ENCODE results near the gene TRIM69.

TRIM69 gene

GRCh38 chr15:44775953-44776352 is 39.6 kb downstream of the TRIM69 start:
- TF ChIP-seq GATA3 (IDR thresholded peaks at IDR 0.05; ENCODE audit: low read depth, low read length) (no peak), GATA2 (IDR thresholded peaks at IDR 0.05; ENCODE audit: low read depth, low read length) (no peak)

DNA sequence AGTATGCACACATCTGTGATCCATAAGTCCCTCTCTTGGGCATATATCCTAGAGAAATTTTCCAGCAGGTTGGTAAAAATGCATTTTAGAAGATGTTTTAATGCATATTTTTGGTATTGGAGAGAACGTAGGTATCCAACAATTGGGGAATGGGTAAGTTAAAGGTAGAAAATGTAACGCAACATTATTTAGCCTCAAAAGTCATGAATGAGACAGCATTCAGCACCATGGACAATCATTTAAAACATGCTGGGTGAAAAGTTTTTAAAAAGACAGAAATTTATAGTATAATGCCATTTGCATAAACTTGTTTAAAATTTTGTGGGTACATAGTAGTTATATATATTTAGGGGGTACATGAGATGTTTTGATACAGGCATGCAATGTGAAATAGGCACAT is 43.4 kb downstream of the TRIM69 start:
- TF ChIP-seq GATA2 (IDR thresholded peaks at IDR 0.05; ENCODE audit: low read depth, low read length) = no peak
- no peak for TF ChIP-seq GATA3 (IDR thresholded peaks at IDR 0.05; ENCODE audit: low read depth, low read length)

DNA sequence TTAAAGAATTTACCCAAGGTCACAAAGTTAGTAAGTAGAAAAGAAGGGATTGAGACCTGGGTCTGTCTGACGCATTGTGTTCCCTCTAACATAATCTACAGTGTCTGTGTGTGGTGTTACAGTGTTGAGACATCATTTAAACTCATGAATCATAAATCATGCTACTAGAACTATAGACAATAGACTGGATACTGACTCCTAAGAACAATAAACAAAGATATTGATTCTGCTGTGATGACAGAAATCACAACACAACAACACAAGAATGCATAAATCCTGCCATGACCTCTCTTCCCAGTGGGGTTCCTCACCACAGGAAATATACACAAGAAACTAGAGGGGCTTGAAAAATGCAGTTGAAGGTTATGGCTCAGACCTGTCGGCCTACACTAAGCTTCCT is 44.3 kb downstream of the TRIM69 start:
- TF ChIP-seq GATA3 (IDR thresholded peaks at IDR 0.05; ENCODE audit: low read depth, low read length) = no peak
- no peak for TF ChIP-seq GATA2 (IDR thresholded peaks at IDR 0.05; ENCODE audit: low read depth, low read length)

- no peak for TF ChIP-seq GATA3 (IDR thresholded peaks at IDR 0.05; ENCODE audit: low read depth, low read length)
- TF ChIP-seq GATA2 (IDR thresholded peaks at IDR 0.05; ENCODE audit: low read depth, low read length) = no peak
Measured at GRCh38 chr15:44781128-44781810, 44.9 kb downstream of the TRIM69 start.

DNA sequence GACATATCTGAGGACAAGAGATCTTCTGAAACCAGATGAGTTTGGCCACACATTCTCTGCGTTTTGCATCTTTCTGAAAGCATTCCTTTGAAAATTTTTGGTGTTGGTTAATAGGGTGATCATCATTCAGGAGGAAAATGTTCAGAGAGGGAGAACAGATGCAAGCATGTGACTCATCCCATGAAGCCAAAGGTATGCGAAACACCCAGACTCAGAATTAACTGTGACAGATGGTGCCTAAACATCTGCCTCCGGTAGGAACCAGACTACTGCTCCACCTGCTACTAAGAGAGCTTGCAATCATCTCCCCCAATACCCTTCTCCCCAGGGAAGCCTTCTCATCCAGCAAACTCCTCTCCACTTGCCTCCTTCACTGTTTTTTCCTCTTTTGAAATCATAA is 46.2 kb downstream of the TRIM69 start:
- TF ChIP-seq GATA2 (IDR thresholded peaks at IDR 0.05; ENCODE audit: low read depth, low read length) (no peak), GATA3 (IDR thresholded peaks at IDR 0.05; ENCODE audit: low read depth, low read length) (no peak)

DNA sequence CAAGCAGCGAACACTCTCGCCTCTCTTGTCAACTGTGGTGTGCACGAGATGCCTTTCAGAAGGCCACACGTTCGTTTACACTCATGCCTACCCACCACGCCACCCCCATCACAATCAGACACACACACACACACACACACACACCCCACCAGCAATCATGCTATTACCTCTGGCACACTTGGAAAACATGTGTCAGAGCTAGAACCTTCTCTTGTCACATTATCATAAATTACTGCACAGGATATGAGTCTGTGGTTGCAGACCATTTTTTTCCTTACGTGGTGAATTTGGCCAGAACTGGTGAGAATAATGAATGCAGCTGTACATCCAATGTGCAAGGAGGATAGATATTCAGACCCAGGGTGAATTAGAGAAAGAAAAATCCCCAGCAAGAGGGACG is 52.4 kb downstream of the TRIM69 start:
- TF ChIP-seq GATA2 (IDR thresholded peaks at IDR 0.05; ENCODE audit: low read depth, low read length) (no peak), GATA3 (IDR thresholded peaks at IDR 0.05; ENCODE audit: low read depth, low read length) (no peak)

DNA sequence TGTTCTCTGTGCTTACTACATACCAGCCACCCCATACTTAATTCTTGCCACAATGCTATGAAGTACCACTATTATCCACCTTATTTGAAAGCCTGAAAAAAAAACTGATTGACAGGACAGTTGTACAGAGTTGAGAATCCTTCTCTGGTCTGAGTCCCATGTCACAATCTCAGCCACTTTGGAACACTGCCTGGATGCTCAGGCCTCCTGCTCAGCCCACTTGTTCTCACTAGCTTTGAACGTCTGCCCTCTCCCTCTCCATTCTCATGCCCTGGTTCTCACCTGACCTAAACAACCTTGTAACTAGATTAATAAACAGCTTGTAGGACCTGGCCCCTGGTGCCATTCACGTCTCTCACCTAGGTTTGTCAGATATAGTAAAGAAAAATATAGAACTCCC is 53.9 kb downstream of the TRIM69 start:
- TF ChIP-seq GATA3 (IDR thresholded peaks at IDR 0.05; ENCODE audit: low read depth, low read length) (no peak), GATA2 (IDR thresholded peaks at IDR 0.05; ENCODE audit: low read depth, low read length) (no peak)

- TF ChIP-seq GATA2 (IDR thresholded peaks at IDR 0.05; ENCODE audit: low read depth, low read length) (no peak), GATA3 (IDR thresholded peaks at IDR 0.05; ENCODE audit: low read depth, low read length) (no peak)
Measured at GRCh38 chr15:44790656-44791055, 54.3 kb downstream of the TRIM69 start.

GRCh38 chr15:44792715-44793114 is 56.4 kb downstream of the TRIM69 start:
- TF ChIP-seq GATA3 (IDR thresholded peaks at IDR 0.05; ENCODE audit: low read depth, low read length) (no peak), GATA2 (IDR thresholded peaks at IDR 0.05; ENCODE audit: low read depth, low read length) (no peak)

DNA sequence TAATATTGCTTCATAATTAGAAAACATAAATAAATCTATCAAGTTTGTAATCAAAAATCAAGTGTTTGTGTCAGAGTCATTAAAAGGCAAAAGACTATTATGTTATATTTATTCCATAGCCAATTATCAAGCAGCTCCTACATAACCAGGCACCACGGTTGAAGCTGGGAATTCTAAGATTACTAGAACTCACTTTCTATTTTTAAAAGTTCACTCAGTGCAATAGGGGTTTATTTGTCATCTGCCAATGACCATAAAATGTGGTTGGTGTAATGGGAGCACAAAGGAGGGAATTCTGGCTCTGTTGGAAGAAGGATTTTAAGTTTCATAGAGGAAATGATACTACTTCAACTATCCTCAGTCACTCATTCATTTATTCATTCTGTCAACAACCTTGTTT is 57.7 kb downstream of the TRIM69 start:
- TF ChIP-seq GATA3 (IDR thresholded peaks at IDR 0.05; ENCODE audit: low read depth, low read length) (no peak), GATA2 (IDR thresholded peaks at IDR 0.05; ENCODE audit: low read depth, low read length) (no peak)

GRCh38 chr15:44796508-44796907 is 60.2 kb downstream of the TRIM69 start:
- TF ChIP-seq GATA2 (IDR thresholded peaks at IDR 0.05; ENCODE audit: low read depth, low read length) (no peak), GATA3 (IDR thresholded peaks at IDR 0.05; ENCODE audit: low read depth, low read length) (no peak)

DNA sequence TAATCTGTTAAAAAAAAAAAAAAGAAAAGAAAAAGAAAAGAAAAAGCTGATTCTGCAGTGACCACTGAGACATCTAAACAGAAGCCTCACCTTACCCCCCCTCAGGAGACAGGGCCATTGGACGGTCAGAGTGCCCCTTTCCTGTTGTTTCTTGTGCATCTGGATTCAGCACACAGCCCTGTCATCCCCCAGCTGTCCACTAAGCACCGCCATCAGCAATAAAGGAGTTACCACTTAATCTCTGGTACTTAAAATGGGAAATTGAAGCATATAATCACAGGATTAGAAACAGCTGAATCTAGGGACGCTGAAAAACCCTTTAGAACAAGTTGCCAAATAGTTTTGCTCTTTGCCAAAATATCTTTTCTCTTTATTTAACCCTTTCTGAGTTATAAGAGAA is 62.5 kb downstream of the TRIM69 start:
- no peak for TF ChIP-seq GATA2 (IDR thresholded peaks at IDR 0.05; ENCODE audit: low read depth, low read length)
- TF ChIP-seq GATA3 (IDR thresholded peaks at IDR 0.05; ENCODE audit: low read depth, low read length) = no peak

GRCh38 chr15:44801364-44801763 is 65.0 kb downstream of the TRIM69 start:
- TF ChIP-seq GATA3 (IDR thresholded peaks at IDR 0.05; ENCODE audit: low read depth, low read length) (no peak), GATA2 (IDR thresholded peaks at IDR 0.05; ENCODE audit: low read depth, low read length) (no peak)

- TF ChIP-seq GATA3 (IDR thresholded peaks at IDR 0.05; ENCODE audit: low read depth, low read length) (no peak), GATA2 (IDR thresholded peaks at IDR 0.05; ENCODE audit: low read depth, low read length) (no peak)
Measured at GRCh38 chr15:44801797-44802196, 65.5 kb downstream of the TRIM69 start.

GRCh38 chr15:44802336-44802735 is 66.0 kb downstream of the TRIM69 start:
- TF ChIP-seq GATA2 (IDR thresholded peaks at IDR 0.05; ENCODE audit: low read depth, low read length) (no peak), GATA3 (IDR thresholded peaks at IDR 0.05; ENCODE audit: low read depth, low read length) (no peak)
